ENCODE results near the gene COBL.

The COBL gene

DNA sequence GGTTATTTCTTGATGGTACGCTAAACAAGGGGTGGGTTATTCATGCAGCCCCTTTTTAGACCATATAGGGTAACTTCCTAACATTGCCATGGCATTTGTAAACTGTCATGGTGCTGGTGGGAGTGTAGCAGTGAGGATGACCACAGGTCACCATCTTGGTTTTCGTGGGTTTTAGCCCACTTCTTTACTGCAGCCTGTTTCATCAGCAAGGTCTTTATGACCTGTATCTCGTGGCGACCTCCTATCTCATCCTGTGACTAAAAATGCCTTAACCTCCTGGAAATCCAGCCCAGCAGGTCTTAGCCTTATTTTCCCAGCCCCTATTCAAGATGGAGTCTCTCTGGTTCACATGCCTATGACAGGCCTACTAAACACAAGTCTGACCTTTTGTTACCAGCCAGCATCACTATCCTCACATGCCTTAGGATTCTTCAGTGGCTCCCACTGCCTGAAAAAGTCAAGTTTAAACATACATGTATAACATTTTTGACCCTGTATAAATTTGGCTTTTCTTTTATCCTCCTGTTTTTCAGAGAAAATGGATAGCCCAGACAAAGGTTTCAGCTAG is 13.2 kb upstream of the COBL start:
- TF ChIP-seq EGR1 (IDR thresholded peaks at IDR 0.05) = no peak
- no peak for TF ChIP-seq EP300 (IDR thresholded peaks at IDR 0.05; ENCODE audit: borderline replicate concordance)
- TF ChIP-seq YY1 (IDR thresholded peaks at IDR 0.05; ENCODE audit: low read depth) = no peak
- TF ChIP-seq, protein P1, sequence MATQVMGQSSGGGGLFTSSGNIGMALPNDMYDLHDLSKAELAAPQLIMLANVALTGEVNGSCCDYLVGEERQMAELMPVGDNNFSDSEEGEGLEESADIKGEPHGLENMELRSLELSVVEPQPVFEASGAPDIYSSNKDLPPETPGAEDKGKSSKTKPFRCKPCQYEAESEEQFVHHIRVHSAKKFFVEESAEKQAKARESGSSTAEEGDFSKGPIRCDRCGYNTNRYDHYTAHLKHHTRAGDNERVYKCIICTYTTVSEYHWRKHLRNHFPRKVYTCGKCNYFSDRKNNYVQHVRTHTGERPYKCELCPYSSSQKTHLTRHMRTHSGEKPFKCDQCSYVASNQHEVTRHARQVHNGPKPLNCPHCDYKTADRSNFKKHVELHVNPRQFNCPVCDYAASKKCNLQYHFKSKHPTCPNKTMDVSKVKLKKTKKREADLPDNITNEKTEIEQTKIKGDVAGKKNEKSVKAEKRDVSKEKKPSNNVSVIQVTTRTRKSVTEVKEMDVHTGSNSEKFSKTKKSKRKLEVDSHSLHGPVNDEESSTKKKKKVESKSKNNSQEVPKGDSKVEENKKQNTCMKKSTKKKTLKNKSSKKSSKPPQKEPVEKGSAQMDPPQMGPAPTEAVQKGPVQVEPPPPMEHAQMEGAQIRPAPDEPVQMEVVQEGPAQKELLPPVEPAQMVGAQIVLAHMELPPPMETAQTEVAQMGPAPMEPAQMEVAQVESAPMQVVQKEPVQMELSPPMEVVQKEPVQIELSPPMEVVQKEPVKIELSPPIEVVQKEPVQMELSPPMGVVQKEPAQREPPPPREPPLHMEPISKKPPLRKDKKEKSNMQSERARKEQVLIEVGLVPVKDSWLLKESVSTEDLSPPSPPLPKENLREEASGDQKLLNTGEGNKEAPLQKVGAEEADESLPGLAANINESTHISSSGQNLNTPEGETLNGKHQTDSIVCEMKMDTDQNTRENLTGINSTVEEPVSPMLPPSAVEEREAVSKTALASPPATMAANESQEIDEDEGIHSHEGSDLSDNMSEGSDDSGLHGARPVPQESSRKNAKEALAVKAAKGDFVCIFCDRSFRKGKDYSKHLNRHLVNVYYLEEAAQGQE (IDR thresholded peaks at IDR 0.05; ENCODE audit: low read depth) = no peak
- TF ChIP-seq CREB1 (IDR thresholded peaks at IDR 0.05; ENCODE audit: low read depth) = no peak
- no peak for TF ChIP-seq RAD21 (IDR thresholded peaks at IDR 0.05; ENCODE audit: low read depth)
- no peak for TF ChIP-seq TCF12 (IDR thresholded peaks at IDR 0.05; ENCODE audit: low read depth)
- no peak for TF ChIP-seq FOXM1 (IDR thresholded peaks at IDR 0.05; ENCODE audit: borderline replicate concordance, low read depth)
- TF ChIP-seq TEAD4 (IDR thresholded peaks at IDR 0.05) = no peak
- TF ChIP-seq, protein P2, sequence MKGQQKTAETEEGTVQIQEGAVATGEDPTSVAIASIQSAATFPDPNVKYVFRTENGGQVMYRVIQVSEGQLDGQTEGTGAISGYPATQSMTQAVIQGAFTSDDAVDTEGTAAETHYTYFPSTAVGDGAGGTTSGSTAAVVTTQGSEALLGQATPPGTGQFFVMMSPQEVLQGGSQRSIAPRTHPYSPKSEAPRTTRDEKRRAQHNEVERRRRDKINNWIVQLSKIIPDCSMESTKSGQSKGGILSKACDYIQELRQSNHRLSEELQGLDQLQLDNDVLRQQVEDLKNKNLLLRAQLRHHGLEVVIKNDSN (IDR thresholded peaks at IDR 0.05) = no peak
- TF ChIP-seq NFIC (IDR thresholded peaks at IDR 0.05) = no peak
- TF ChIP-seq CEBPB (IDR thresholded peaks at IDR 0.05) = no peak
- TF ChIP-seq ZBTB7A (IDR thresholded peaks at IDR 0.05; ENCODE audit: low read depth) = no peak
- no peak for TF ChIP-seq TAF1 (IDR thresholded peaks at IDR 0.05; ENCODE audit: low read depth)
- TF ChIP-seq, protein P3, sequence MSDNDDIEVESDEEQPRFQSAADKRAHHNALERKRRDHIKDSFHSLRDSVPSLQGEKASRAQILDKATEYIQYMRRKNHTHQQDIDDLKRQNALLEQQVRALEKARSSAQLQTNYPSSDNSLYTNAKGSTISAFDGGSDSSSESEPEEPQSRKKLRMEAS (IDR thresholded peaks at IDR 0.05) = no peak

DNA sequence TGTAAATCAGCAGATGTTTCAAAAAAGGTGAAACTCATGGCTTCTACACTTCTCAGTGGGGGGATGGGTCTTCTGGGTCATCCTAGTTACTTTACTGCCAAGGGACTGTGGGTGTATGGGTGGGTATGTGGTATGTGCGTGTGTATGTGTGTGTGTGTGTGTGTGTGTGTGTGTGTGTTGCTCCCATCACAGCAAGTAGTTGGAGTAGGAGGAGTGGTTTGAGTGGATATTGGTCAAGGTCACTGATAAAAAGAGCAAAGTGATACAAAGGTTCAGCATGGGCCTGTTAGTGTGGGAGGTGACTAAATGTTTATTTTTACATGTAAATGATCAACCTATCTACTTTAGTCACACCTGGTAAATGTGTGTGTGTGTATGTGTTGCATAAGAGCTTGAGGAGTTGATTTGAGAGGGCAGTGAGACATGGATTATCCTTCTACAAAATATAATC is 11.8 kb upstream of the COBL start:
- TF ChIP-seq ZBTB7A (IDR thresholded peaks at IDR 0.05; ENCODE audit: low read depth) (no peak), TCF12 (IDR thresholded peaks at IDR 0.05; ENCODE audit: low read depth) (no peak), EGR1 (IDR thresholded peaks at IDR 0.05) (no peak), NFIC (IDR thresholded peaks at IDR 0.05) (no peak), TEAD4 (IDR thresholded peaks at IDR 0.05) (no peak), TAF1 (IDR thresholded peaks at IDR 0.05; ENCODE audit: low read depth) (no peak), RAD21 (IDR thresholded peaks at IDR 0.05; ENCODE audit: low read depth) (no peak), EP300 (IDR thresholded peaks at IDR 0.05; ENCODE audit: borderline replicate concordance) (no peak), CEBPB (IDR thresholded peaks at IDR 0.05) (no peak), YY1 (IDR thresholded peaks at IDR 0.05; ENCODE audit: low read depth) (no peak), FOXM1 (IDR thresholded peaks at IDR 0.05; ENCODE audit: borderline replicate concordance, low read depth) (no peak), CREB1 (IDR thresholded peaks at IDR 0.05; ENCODE audit: low read depth) (no peak)
- TF ChIP-seq, protein P1 (IDR thresholded peaks at IDR 0.05; ENCODE audit: low read depth) = no peak
- TF ChIP-seq, protein P3 (IDR thresholded peaks at IDR 0.05) = no peak
- TF ChIP-seq, protein P2 (IDR thresholded peaks at IDR 0.05) = no peak

DNA sequence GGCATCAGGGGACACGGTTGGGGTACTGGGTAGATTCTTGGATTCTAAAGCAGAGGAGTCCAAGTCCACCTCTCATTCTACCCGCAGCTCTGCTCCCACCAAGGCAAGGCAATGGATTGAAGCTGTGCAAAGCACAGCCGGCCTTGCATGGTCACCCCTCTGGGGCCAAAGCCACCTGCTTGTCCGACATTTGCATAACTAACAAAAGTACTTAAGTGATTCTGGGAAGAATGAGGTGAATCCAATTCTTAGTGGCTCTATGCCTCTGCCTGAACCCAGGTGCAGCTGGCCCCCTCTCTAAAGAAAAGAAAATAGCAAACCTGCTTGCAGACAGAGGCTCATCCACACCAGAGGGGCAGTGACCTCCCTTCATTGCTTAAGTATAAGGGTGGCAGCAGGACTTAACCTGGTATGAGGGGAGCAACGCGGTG is 10.7 kb upstream of the COBL start:
- no peak for TF ChIP-seq RAD21 (IDR thresholded peaks at IDR 0.05; ENCODE audit: low read depth)
- no peak for TF ChIP-seq CEBPB (IDR thresholded peaks at IDR 0.05)
- TF ChIP-seq, protein P2 (IDR thresholded peaks at IDR 0.05) = no peak
- TF ChIP-seq FOXM1 (IDR thresholded peaks at IDR 0.05; ENCODE audit: borderline replicate concordance, low read depth) = no peak
- no peak for TF ChIP-seq TCF12 (IDR thresholded peaks at IDR 0.05; ENCODE audit: low read depth)
- TF ChIP-seq, protein P3 (IDR thresholded peaks at IDR 0.05) = no peak
- TF ChIP-seq NFIC (IDR thresholded peaks at IDR 0.05) = no peak
- no peak for TF ChIP-seq EGR1 (IDR thresholded peaks at IDR 0.05)
- no peak for TF ChIP-seq TEAD4 (IDR thresholded peaks at IDR 0.05)
- no peak for TF ChIP-seq EP300 (IDR thresholded peaks at IDR 0.05; ENCODE audit: borderline replicate concordance)
- no peak for TF ChIP-seq TAF1 (IDR thresholded peaks at IDR 0.05; ENCODE audit: low read depth)
- TF ChIP-seq, protein P1 (IDR thresholded peaks at IDR 0.05; ENCODE audit: low read depth) = no peak
- TF ChIP-seq ZBTB7A (IDR thresholded peaks at IDR 0.05; ENCODE audit: low read depth) = no peak
- TF ChIP-seq CREB1 (IDR thresholded peaks at IDR 0.05; ENCODE audit: low read depth) = no peak
- no peak for TF ChIP-seq YY1 (IDR thresholded peaks at IDR 0.05; ENCODE audit: low read depth)
